ENCODE data around the gene HBG2. TPM values are rescaled to one million over a fixed set of nuclear protein-coding genes. Genes with fewer than 3 reads are reported as not detected.

Gene HBG2
- total and polyA plus RNA-seq, 2 of the 13 experiments (the other 11 are each of a cell fraction or from before 2014, with no cell fraction given) = not detected

DNA sequence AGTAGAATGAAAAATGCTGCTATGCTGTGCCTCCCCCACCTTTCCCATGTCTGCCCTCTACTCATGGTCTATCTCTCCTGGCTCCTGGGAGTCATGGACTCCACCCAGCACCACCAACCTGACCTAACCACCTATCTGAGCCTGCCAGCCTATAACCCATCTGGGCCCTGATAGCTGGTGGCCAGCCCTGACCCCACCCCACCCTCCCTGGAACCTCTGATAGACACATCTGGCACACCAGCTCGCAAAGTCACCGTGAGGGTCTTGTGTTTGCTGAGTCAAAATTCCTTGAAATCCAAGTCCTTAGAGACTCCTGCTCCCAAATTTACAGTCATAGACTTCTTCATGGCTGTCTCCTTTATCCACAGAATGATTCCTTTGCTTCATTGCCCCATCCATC, 30.1 kb upstream of the HBG2 start (continued):
- TF ChIP-seq PRMT3 (CRISPR knock-in tag; IDR thresholded peaks at IDR 0.05; ENCODE audit: borderline replicate concordance, low read depth) = no peak
- TF ChIP-seq HNRNPL (IDR thresholded peaks at IDR 0.05; ENCODE audit: low read depth, low read length) = no peak

DNA sequence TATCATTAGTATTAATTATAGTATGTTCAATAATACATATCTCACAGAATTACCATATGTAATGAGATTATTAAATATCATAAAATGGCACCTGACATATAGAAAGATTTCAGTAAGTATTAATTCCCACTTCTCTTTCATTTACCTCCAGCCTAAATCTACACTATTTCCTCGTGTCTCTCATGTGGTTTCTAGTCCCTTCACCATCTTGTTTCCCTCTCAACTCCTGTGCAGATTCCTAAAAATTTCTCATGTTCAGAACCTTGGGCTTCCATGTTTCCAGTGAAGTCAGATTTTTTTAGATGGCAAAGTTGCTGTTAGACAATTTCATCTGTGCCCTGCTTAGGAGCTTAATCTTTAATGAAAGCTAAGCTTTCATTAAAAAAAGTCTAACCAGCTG, 29.3 kb upstream of the HBG2 start:
- POLR2A ChIA-PET = no interaction called here
- CTCF ChIA-PET (ENCODE audit: low intra/inter-chr PET ratio, low total read pairs) = no interaction called here
- Histone ChIP-seq H4K20me1 (ENCODE audit: insufficient read depth, low read length) (no peaks in the 10 kb centered on the region), H3K4me2 (ENCODE audit: low read depth, low read length) (no peak overlapping the region), H3K4me1 (ENCODE audit: insufficient read depth, low read length) (no peaks in the 10 kb centered on the region), H3K79me2 (ENCODE audit: insufficient read depth, low read length) (no peaks in the 10 kb centered on the region), H3K4me3 (replicated peaks in 1 of 3; ENCODE audit: insufficient read depth in 1 of 3, low read depth in 2 of 3, low read length in 3 of 3) (no peak overlapping the region), H3K9ac (ENCODE audit: insufficient read depth, low read depth, low read length) (no peak overlapping the region), H2AFZ (ENCODE audit: low read length) (no peak overlapping the region), H3K27me3 (ENCODE audit: control insufficient read depth in 1 of 2, insufficient read depth in 2 of 2, low read length in 2 of 2) (no peaks in the 10 kb centered on the region), H3K9me3 (ENCODE audit: low read length) (no peaks in the 10 kb centered on the region), H3K27ac (ENCODE audit: extremely low read length, insufficient read depth, low read length) (no peak overlapping the region), H3K36me3 (replicated peaks in 1 of 2; ENCODE audit: control insufficient read depth in 1 of 2, insufficient read depth in 2 of 2, low read length in 2 of 2) (no peaks in the 10 kb centered on the region)
- no TSS peak for BruUV-seq (replicated peaks)
- intact Hi-C loops (cut with micrococcal nuclease; ENCODE audit: unreplicated experiment) = no loop called here
- DNase-seq (ENCODE audit: low spot score) = no peak
- in situ Hi-C loops (cut with HindIII; ENCODE audit: extremely low pct_ligation_motif_present, low pct_unique_long_range_greater_than_20kb) = no loop called here
- no peak for ATAC-seq
- WGBS (ENCODE audit: low lambda C conversion rate) = 0% methylated on average over 1 of the region's 1 CpG
- no peak for FAIRE-seq
- TF ChIP-seq, protein P1, sequence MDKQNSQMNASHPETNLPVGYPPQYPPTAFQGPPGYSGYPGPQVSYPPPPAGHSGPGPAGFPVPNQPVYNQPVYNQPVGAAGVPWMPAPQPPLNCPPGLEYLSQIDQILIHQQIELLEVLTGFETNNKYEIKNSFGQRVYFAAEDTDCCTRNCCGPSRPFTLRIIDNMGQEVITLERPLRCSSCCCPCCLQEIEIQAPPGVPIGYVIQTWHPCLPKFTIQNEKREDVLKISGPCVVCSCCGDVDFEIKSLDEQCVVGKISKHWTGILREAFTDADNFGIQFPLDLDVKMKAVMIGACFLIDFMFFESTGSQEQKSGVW (CRISPR knock-in tag; IDR thresholded peaks at IDR 0.05; ENCODE audit: borderline replicate concordance) = no peak
- TF ChIP-seq, protein P2, sequence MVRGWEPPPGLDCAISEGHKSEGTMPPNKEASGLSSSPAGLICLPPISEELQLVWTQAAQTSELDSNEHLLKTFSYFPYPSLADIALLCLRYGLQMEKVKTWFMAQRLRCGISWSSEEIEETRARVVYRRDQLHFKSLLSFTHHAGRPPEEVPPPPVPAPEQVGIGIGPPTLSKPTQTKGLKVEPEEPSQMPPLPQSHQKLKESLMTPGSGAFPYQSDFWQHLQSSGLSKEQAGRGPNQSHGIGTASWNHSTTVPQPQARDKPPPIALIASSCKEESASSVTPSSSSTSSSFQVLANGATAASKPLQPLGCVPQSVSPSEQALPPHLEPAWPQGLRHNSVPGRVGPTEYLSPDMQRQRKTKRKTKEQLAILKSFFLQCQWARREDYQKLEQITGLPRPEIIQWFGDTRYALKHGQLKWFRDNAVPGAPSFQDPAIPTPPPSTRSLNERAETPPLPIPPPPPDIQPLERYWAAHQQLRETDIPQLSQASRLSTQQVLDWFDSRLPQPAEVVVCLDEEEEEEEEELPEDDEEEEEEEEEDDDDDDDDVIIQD (CRISPR knock-in tag; IDR thresholded peaks at IDR 0.05; ENCODE audit: low read depth) = no peak
- TF ChIP-seq, protein P3, sequence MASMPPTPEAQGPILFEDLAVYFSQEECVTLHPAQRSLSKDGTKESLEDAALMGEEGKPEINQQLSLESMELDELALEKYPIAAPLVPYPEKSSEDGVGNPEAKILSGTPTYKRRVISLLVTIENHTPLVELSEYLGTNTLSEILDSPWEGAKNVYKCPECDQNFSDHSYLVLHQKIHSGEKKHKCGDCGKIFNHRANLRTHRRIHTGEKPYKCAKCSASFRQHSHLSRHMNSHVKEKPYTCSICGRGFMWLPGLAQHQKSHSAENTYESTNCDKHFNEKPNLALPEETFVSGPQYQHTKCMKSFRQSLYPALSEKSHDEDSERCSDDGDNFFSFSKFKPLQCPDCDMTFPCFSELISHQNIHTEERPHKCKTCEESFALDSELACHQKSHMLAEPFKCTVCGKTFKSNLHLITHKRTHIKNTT (CRISPR knock-in tag; IDR thresholded peaks at IDR 0.05) = no peak
- TF ChIP-seq KAT8 (CRISPR knock-in tag; IDR thresholded peaks at IDR 0.05) (no peak), THAP11 (CRISPR knock-in tag; IDR thresholded peaks at IDR 0.05) (no peak), HHEX (CRISPR knock-in tag; IDR thresholded peaks at IDR 0.05) (no peak), POLR2AphosphoS2 (IDR thresholded peaks at IDR 0.05; ENCODE audit: low read depth, low read length) (no peak), ZNF124 (CRISPR knock-in tag; IDR thresholded peaks at IDR 0.05) (no peak), ZNF329 (CRISPR knock-in tag; IDR thresholded peaks at IDR 0.05; ENCODE audit: low read depth) (no peak)
- TF ChIP-seq, protein P4, sequence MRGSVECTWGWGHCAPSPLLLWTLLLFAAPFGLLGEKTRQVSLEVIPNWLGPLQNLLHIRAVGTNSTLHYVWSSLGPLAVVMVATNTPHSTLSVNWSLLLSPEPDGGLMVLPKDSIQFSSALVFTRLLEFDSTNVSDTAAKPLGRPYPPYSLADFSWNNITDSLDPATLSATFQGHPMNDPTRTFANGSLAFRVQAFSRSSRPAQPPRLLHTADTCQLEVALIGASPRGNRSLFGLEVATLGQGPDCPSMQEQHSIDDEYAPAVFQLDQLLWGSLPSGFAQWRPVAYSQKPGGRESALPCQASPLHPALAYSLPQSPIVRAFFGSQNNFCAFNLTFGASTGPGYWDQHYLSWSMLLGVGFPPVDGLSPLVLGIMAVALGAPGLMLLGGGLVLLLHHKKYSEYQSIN (CRISPR knock-in tag; IDR thresholded peaks at IDR 0.05; ENCODE audit: borderline replicate concordance) = no peak
- TF ChIP-seq, protein P5, sequence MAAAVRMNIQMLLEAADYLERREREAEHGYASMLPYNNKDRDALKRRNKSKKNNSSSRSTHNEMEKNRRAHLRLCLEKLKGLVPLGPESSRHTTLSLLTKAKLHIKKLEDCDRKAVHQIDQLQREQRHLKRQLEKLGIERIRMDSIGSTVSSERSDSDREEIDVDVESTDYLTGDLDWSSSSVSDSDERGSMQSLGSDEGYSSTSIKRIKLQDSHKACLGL (CRISPR knock-in tag; IDR thresholded peaks at IDR 0.05) = no peak
- TF ChIP-seq, protein P6, sequence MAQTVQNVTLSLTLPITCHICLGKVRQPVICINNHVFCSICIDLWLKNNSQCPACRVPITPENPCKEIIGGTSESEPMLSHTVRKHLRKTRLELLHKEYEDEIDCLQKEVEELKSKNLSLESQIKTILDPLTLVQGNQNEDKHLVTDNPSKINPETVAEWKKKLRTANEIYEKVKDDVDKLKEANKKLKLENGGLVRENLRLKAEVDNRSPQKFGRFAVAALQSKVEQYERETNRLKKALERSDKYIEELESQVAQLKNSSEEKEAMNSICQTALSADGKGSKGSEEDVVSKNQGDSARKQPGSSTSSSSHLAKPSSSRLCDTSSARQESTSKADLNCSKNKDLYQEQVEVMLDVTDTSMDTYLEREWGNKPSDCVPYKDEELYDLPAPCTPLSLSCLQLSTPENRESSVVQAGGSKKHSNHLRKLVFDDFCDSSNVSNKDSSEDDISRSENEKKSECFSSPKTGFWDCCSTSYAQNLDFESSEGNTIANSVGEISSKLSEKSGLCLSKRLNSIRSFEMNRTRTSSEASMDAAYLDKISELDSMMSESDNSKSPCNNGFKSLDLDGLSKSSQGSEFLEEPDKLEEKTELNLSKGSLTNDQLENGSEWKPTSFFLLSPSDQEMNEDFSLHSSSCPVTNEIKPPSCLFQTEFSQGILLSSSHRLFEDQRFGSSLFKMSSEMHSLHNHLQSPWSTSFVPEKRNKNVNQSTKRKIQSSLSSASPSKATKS (CRISPR knock-in tag; IDR thresholded peaks at IDR 0.05) = no peak
- TF ChIP-seq, protein P7, sequence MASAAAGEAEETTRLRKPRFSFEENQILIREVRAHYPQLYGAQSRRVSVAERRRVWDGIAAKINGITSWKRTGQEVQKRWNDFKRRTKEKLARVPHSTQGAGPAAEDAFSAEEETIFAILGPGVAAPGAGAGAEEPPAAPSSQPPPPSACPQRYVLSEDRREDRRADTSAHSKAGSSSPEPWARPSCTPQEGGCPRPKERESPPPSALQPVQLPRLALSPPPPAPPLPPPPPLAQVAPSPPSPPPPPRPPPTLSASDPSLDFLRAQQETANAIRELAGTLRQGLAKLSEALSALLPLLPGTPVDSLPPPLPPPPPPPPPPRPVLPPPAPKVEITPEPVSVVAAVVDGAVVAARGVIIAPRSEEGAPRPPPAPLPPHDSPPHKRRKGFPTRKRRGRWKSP (CRISPR knock-in tag; IDR thresholded peaks at IDR 0.05) = no peak
